OCI-LY1 (cell line): ENCODE measurements around the gene PSPH.

Source experiments
- CTCF ChIP-seq: fragments of 200-600 bp; sonication (generic), shearing (Covaris generic); IDR thresholded peaks from 2 replicates; pipeline ENCODE4 v1.5.1; 2017; ENCODE audit warnings: mild to moderate bottlenecking, antibody characterized with exemption, low read length, moderate library complexity, mixed read lengths
- EZH2 ChIP-seq: fragments of 200-600 bp; sonication (generic), shearing (Covaris generic); IDR thresholded peaks from 2 replicates; pipeline ENCODE4 v1.8.0; 2017; ENCODE audit warnings: borderline replicate concordance, mixed run types, mild to moderate bottlenecking, antibody characterized with exemption, low read length, moderate library complexity, mixed read lengths

- TF ChIP-seq CTCF (no peak), EZH2 (no peak)
These were observed 40.3 kb upstream of the PSPH start for GRCh38 chr7:56091591-56091990.
